Mesendoderm (in vitro differentiated cells): ENCODE data around the gene RASAL1.
"Not testable (repeated sequence)": the region's sequence is repeated elsewhere in the genome, so short reads cannot be mapped to it uniquely, and the experiment has no call there.

ENCODE experiments used
- DNase-seq: peaks from one replicate; pipeline ENCODE4 v3.0.0; 2013
- H2AK5ac ChIP-seq: 2 replicates; pipeline ENCODE4 v1.6.1; 2013; ENCODE audit warnings: low read length, inconsistent platforms
- H2BK120ac ChIP-seq: 2 replicates; pipeline ENCODE4 v1.6.1; 2013; ENCODE audit warnings: low read depth, mild to moderate bottlenecking, low read length, moderate library complexity, mixed read lengths
- H2BK15ac ChIP-seq: replicated peaks from 2 replicates; pipeline ENCODE4 v1.6.1; 2013; ENCODE audit warnings: low read depth, mild to moderate bottlenecking, moderate library complexity
- H2BK5ac ChIP-seq: 2 replicates; pipeline ENCODE4 v1.6.1; 2013; ENCODE audit warnings: low read length, inconsistent platforms
- H3K18ac ChIP-seq: 2 replicates; pipeline ENCODE4 v1.6.1; 2013; ENCODE audit warnings: mild to moderate bottlenecking, low read length, mixed read lengths
- H3K23ac ChIP-seq: one replicate; pipeline ENCODE4 v1.6.1; 2013; ENCODE audit warnings: low read length
- H3K27ac ChIP-seq: 2 replicates; pipeline ENCODE4 v1.5.1; 2013; ENCODE audit warnings: low read depth, mild to moderate bottlenecking, inconsistent platforms, low read length, moderate library complexity
- H3K27me3 ChIP-seq: 2 replicates; pipeline ENCODE4 v1.6.1; 2013; ENCODE audit warnings: low read length, control low read depth, mild to moderate bottlenecking, inconsistent platforms; ENCODE audit not compliant: insufficient read depth, poor library complexity
- H3K36me3 ChIP-seq: 2 replicates; pipeline ENCODE4 v1.6.1; 2013; ENCODE audit warnings: low read length, inconsistent platforms; ENCODE audit not compliant: control insufficient read depth, insufficient read depth
- H3K4ac ChIP-seq: one replicate; pipeline ENCODE4 v1.6.1; 2013; ENCODE audit warnings: low read depth, mild to moderate bottlenecking, low read length, moderate library complexity
- H3K4me1 ChIP-seq: 2 replicates; pipeline ENCODE4 v1.6.1; 2013; ENCODE audit warnings: low read depth, low read length, inconsistent platforms; ENCODE audit not compliant: control insufficient read depth
- H3K4me2 ChIP-seq: 2 replicates; pipeline ENCODE4 v1.6.1; 2013; ENCODE audit warnings: low read length
- H3K4me3 ChIP-seq: 2 replicates; pipeline ENCODE4 v1.5.1; 2013; ENCODE audit warnings: mild to moderate bottlenecking, low read length
- H3K56ac ChIP-seq: one replicate; pipeline ENCODE4 v1.6.1; 2013; ENCODE audit warnings: low read length
- H3K79me1 ChIP-seq: 2 replicates; pipeline ENCODE4 v1.6.1; 2013; ENCODE audit warnings: low read length, inconsistent platforms
- H3K79me2 ChIP-seq: 2 replicates; pipeline ENCODE4 v1.6.1; 2013; ENCODE audit warnings: mild to moderate bottlenecking, low read length; ENCODE audit not compliant: control insufficient read depth, insufficient read depth
- H3K9ac ChIP-seq: 2 replicates; pipeline ENCODE4 v1.6.1; 2013; ENCODE audit warnings: low read length, inconsistent platforms
- H4K5ac ChIP-seq: one replicate; pipeline ENCODE4 v1.6.1; 2013; ENCODE audit warnings: low read length
- H4K8ac ChIP-seq: one replicate; pipeline ENCODE4 v1.6.1; 2013; ENCODE audit warnings: low read depth, mild to moderate bottlenecking, control low read depth, low read length, moderate library complexity
- WGBS: extraction: QIAGEN DNeasy Blood & Tissue Kit; methylation state at CpG from one replicate; pipeline ENCODE4 v1.1.7; 2013; ENCODE audit warnings: low lambda C conversion rate, missing lambda C conversion rate; ENCODE audit not compliant: insufficient coverage; ENCODE audit errors: extremely low coverage; 5-methylcytosine and 5-hydroxymethylcytosine counted together

RASAL1 gene

GRCh38 chr12:113142173-113142885 lies 6.8 kb upstream of the RASAL1 start:
- no peak overlapping the region for H2BK15ac ChIP-seq
- H3K4me3 ChIP-seq, result no peak overlapping the region
- H3K79me2 ChIP-seq, result no peaks in the 10 kb centered on the region
- no peak overlapping the region for H2AK5ac ChIP-seq
- no peaks in the 10 kb centered on the region for H3K27me3 ChIP-seq
- no peak overlapping the region for H2BK5ac ChIP-seq
- H3K79me1 ChIP-seq, result no peaks in the 10 kb centered on the region
- no peak overlapping the region for H3K18ac ChIP-seq
- H3K36me3 ChIP-seq, result no peaks in the 10 kb centered on the region
- H2BK120ac ChIP-seq, result no peak overlapping the region
- no peak overlapping the region for H3K9ac ChIP-seq
- no peaks in the 10 kb centered on the region for H3K4me1 ChIP-seq
- no peak overlapping the region for H3K56ac ChIP-seq
- H3K27ac ChIP-seq, result no peak overlapping the region
- H4K5ac ChIP-seq, result no peak overlapping the region
- no peak overlapping the region for H3K4ac ChIP-seq
- WGBS, result no CpG with 5 or more reads among the region's 17 CpGs
- H4K8ac ChIP-seq, result no peak overlapping the region
- no peak overlapping the region for H3K4me2 ChIP-seq
- DNase-seq, result no peak
- H3K23ac ChIP-seq, result no peak overlapping the region

DNA sequence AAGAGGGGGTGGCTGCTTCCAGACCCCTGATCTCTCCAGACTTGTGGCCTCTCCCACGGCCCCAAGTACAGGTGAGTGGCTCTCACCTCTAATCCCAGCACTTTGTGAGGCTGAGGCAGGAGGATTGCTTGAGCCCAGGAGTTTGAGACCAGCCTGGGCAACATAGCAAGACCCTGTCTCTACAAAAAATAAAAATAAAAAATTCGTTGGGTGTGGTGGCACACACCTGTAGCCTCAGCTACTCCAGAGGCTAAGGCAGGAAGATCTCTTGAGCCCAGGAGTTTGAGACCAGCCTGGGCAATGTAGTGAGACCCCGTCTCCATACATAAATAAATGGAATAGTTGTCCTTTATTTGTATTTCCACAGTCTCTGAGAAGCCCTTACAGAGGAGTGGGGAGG lies 6.2 kb upstream of the RASAL1 start:
- H4K5ac ChIP-seq, H3K4me2 ChIP-seq, H3K79me1 ChIP-seq, H3K18ac ChIP-seq, H3K27ac ChIP-seq, H3K23ac ChIP-seq, H3K9ac ChIP-seq, H3K56ac ChIP-seq, H2BK5ac ChIP-seq, H3K4me1 ChIP-seq, H3K4ac ChIP-seq, H3K36me3 ChIP-seq, H4K8ac ChIP-seq, H2BK120ac ChIP-seq, DNase-seq, H3K79me2 ChIP-seq, H3K27me3 ChIP-seq, H2BK15ac ChIP-seq, H3K4me3 ChIP-seq, H2AK5ac ChIP-seq: not testable (repeated sequence)
- no CpG with 5 or more reads among the region's 3 CpGs for WGBS

DNA sequence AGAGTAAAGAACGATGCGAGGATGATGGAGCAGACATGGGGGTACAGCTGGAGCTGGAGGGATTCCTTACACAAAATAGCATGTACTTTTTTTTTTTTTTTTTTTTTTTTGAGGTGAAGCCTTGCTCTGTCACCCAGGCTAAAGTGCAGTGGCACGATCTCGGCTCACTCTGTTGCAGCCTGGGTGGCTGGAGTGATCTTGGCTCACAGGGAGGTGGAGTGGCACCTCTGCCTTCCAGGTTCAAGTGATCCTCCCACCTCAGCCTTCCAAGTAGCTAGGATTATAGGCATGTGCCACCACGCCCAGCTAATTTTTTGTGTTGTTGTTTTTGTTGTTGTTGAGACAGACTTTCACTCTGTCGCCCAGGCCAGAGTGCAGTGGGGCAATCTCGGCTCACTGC lies 5.1 kb upstream of the RASAL1 start:
- Histone ChIP-seq H2AK5ac (no peak overlapping the region), H3K36me3 (no peaks in the 10 kb centered on the region), H3K4me1 (peaks cover 6% of the 10 kb centered on the region), H3K4ac (no peak overlapping the region), H3K4me3 (no peak overlapping the region), H3K27me3 (no peaks in the 10 kb centered on the region), H3K27ac (no peak overlapping the region), H3K56ac (no peak overlapping the region), H4K5ac (no peak overlapping the region), H3K23ac (no peak overlapping the region), H3K18ac (no peak overlapping the region), H2BK5ac (no peak overlapping the region), H4K8ac (no peak overlapping the region), H3K4me2 (no peak overlapping the region), H3K79me2 (no peaks in the 10 kb centered on the region), H2BK120ac (no peak overlapping the region), H2BK15ac (no peak overlapping the region), H3K79me1 (no peaks in the 10 kb centered on the region), H3K9ac (no peak overlapping the region)
- no CpG with 5 or more reads among the region's 7 CpGs for WGBS
- no peak for DNase-seq

DNA sequence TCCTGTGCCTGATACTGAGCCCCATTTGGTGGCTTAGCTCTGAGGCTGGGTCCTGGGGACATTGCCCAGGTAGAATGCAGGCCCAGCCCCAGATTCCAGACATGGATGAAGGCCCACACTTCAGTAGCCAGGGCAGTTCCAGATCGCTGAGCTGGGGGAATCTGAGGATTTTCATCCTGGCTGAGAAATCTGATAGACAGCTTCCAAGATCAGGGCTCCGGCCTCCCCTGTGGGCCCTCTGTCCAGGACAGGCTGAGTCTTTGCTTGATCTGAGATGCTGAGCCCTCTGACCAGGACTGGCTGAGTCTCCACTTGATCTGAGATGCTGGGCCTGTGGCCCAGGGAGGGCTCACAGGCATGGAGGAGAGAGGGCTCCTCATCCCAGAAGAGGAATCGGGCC lies 3.3 kb upstream of the RASAL1 start:
- H2BK15ac ChIP-seq, result no peak overlapping the region
- DNase-seq, result no peak
- WGBS, result no CpG with 5 or more reads among the region's 3 CpGs
- no peak overlapping the region for H4K8ac ChIP-seq
- no peak overlapping the region for H3K23ac ChIP-seq
- H3K36me3 ChIP-seq, result no peaks in the 10 kb centered on the region
- H3K4ac ChIP-seq, result no peak overlapping the region
- H4K5ac ChIP-seq, result no peak overlapping the region
- no peak overlapping the region for H3K27ac ChIP-seq
- H3K4me2 ChIP-seq, result no peak overlapping the region
- H2AK5ac ChIP-seq, result no peak overlapping the region
- H3K79me2 ChIP-seq, result no peaks in the 10 kb centered on the region
- H3K56ac ChIP-seq, result no peak overlapping the region
- H2BK120ac ChIP-seq, result no peak overlapping the region
- no peak overlapping the region for H3K9ac ChIP-seq
- H3K27me3 ChIP-seq, result no peaks in the 10 kb centered on the region
- H3K18ac ChIP-seq, result no peak overlapping the region
- peaks cover 6% of the 10 kb centered on the region for H3K4me1 ChIP-seq
- no peak overlapping the region for H2BK5ac ChIP-seq
- H3K4me3 ChIP-seq, result no peak overlapping the region
- H3K79me1 ChIP-seq, result no peaks in the 10 kb centered on the region

DNA sequence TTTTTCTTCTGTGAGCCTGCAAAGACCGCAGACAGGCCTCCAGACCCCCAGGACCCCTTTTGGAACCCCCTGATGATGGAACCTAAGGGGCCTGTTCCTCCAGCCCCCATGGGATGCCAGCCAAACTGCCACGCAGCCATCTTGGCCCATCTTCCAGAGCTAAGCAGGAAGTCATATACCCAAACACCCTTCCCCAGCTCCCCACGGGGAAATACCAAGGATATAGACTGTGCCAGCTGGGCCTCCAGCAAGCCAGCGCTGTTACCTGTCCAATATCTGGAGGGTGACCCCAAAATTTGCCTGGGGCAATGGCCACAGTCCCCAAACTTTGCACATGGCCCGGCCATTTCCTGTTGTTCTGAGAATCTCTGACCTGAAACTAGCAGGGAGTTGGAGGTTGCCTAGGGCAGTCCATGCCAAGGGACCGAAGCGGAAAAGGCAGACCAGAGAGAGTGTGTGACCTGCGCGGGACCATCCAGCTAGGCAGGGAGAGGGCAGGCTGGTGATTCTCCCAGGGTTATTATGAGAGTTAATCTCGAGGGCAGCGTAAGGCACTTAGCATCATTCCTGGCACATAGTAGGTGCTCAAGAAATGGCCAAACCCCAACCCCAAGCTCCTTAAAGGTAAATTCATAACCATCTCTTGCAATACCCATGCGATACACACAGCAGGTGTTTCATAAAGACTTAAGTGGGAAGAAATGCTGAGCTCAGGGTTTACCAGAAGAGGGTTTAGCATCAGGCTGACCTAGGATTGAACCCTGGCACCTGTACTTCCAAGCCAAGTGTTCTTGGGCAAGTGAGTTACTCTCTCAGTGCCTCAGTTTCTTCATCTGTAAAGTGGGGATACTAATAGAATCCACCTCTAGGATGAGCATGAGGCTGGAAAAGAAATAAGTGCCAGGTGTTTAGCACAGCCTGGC lies 2.6 kb upstream of the RASAL1 start:
- no peak overlapping the region for H3K23ac ChIP-seq
- no peaks in the 10 kb centered on the region for H3K36me3 ChIP-seq
- WGBS, result no CpG with 5 or more reads among the region's 12 CpGs
- H3K18ac ChIP-seq, result no peak overlapping the region
- no peak overlapping the region for H2BK120ac ChIP-seq
- no peak overlapping the region for H3K56ac ChIP-seq
- H3K4ac ChIP-seq, result no peak overlapping the region
- no peak for DNase-seq
- H2BK15ac ChIP-seq, result no peak overlapping the region
- no peaks in the 10 kb centered on the region for H3K79me2 ChIP-seq
- H3K79me1 ChIP-seq, result no peaks in the 10 kb centered on the region
- H3K27ac ChIP-seq, result no peak overlapping the region
- H2BK5ac ChIP-seq, result no peak overlapping the region
- H3K27me3 ChIP-seq, result no peaks in the 10 kb centered on the region
- H3K4me3 ChIP-seq, result no peak overlapping the region
- H2AK5ac ChIP-seq, result no peak overlapping the region
- no peak overlapping the region for H4K8ac ChIP-seq
- H3K9ac ChIP-seq, result no peak overlapping the region
- H4K5ac ChIP-seq, result no peak overlapping the region
- no peak overlapping the region for H3K4me2 ChIP-seq
- peaks cover 6% of the 10 kb centered on the region for H3K4me1 ChIP-seq
